Lung (tissue), 12 donors: ENCODE data around the gene DMAC2L. TPM values are rescaled to one million over a fixed set of nuclear protein-coding genes. Genes with fewer than 3 reads are reported as not detected.

Experiments
- ATAC-seq: fragments of 200-7000 bp; cut with Tn5 transposase; one replicate; pipeline ENCODE4 v1.9.1; 2020; ENCODE audit warnings: moderate number of reproducible peaks; ENCODE audit not compliant: insufficient read depth, low FRiP score
- DNase-seq, 3 donors: peaks; one replicate each; pipeline ENCODE4 v3.0.0-alpha.2; 2013 to 2017
- H3K27ac ChIP-seq, 2 donors: one replicate each; pipeline ENCODE4 v1.5.1; 2013; ENCODE audit warnings: mild to moderate bottlenecking in 2 of 2, moderate library complexity in 2 of 2, control low read depth in 1 of 2, inconsistent platforms in 1 of 2, low read depth in 1 of 2, low read length in 1 of 2
- H3K27me3 ChIP-seq, 3 donors: one replicate each; pipeline ENCODE4 v1.5.1; 2013; ENCODE audit warnings: low read length in 2 of 3; ENCODE audit not compliant: control insufficient read depth in 3 of 3, insufficient read depth in 3 of 3
- H3K36me3 ChIP-seq, 4 donors: one replicate each; pipeline ENCODE4 v1.5.1; 2013; ENCODE audit warnings: low read length in 4 of 4, mild to moderate bottlenecking in 1 of 4, moderate library complexity in 1 of 4; ENCODE audit not compliant: control insufficient read depth in 4 of 4, insufficient read depth in 4 of 4
- H3K4me1 ChIP-seq, 5 donors: one replicate each; pipeline ENCODE4 v1.5.1; 2013; ENCODE audit warnings: low read length in 5 of 5, mild to moderate bottlenecking in 2 of 5, moderate library complexity in 1 of 5; ENCODE audit not compliant: control insufficient read depth in 5 of 5, insufficient read depth in 5 of 5
- H3K4me3 ChIP-seq: one replicate; pipeline ENCODE4 v1.5.1; 2013; ENCODE audit warnings: mild to moderate bottlenecking, control low read depth, moderate library complexity
- H3K9ac ChIP-seq, 2 donors: one replicate each; pipeline ENCODE4 v1.5.1; 2013; ENCODE audit warnings: low read length in 2 of 2, control low read depth in 1 of 2; ENCODE audit not compliant: insufficient read depth in 1 of 2
- H3K9me3 ChIP-seq, 4 donors: one replicate each; pipeline ENCODE4 v1.5.1; 2013; ENCODE audit warnings: low read length in 3 of 4, mild to moderate bottlenecking in 1 of 4, moderate library complexity in 1 of 4; ENCODE audit not compliant: control insufficient read depth in 4 of 4, insufficient read depth in 3 of 4
- WGBS, 2 donors: extraction: QIAGEN DNeasy Blood & Tissue Kit; methylation state at CpG; one replicate each; pipeline ENCODE4 v1.1.7; 2013; 5-methylcytosine and 5-hydroxymethylcytosine counted together
- polyA plus RNA-seq, 2 donors: library from polyadenylated mRNA; stranded (reverse); fragments of 200-250 nt; gene quantifications; one replicate each; pipeline ENCODE4 v1.2.1, GENCODE V29; 2013
- total RNA-seq, 2 donors: library from RNA; depleted of rRNA in 1 of 2; stranded (reverse); fragments of >200 nt in 1 of 2; gene quantifications; one replicate each; pipeline ENCODE4 v1.2.1, GENCODE V29; 2014 to 2021
- TF ChIP-seq, protein P1 (sequence below): IDR thresholded peaks from 2 replicates; pipeline ENCODE4 v1.5.1; 2012; ENCODE audit warnings: mild to moderate bottlenecking; ENCODE audit errors: control extremely low read depth, extremely low read depth
- donor health status: control.
- donor health status: control.
- donor health status: Bipolar disorder and iron deficiency.
- donor health status: healthy.
- donor health status: DM: yes; HTN: yes; CAD: no.

Gene DMAC2L
- total and polyA plus RNA-seq, 4 donors = 9.9 to 21.7 (median 17.9) TPM

DNA sequence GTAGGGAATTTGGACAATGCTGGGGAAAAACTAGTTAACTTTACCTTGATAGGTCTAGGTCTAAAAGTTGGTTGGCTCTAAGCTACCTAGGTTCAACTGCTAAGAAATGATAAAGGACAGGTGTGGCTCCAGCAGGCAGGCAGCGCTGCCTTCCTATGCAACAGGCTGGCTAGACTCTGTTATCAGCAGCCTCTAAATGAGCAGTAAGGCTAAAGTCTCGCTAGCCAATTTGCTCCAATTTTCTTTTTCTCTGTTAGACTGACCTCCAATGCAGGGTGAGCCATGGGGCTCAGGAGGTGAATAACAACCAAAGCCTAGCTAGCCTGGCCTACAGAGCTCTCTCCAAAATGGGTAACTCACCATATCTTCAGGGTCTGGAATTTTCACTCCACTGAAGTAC is 26.5 kb downstream of the DMAC2L start:
- ATAC-seq (no peak), DNase-seq (no peak)
- Histone ChIP-seq H3K9me3 (no peaks in the 10 kb centered on the region), H3K36me3 (peaks cover 0 to 6% (median 2%) of the 10 kb centered on the region in 4 donors), H3K27me3 (no peaks in the 10 kb centered on the region), H3K9ac (no peak overlapping the region), H3K4me3 (no peak overlapping the region), H3K27ac (no peak overlapping the region), H3K4me1 (peaks cover 10 to 37% (median 14%) of the 10 kb centered on the region in 5 donors)
- WGBS, 2 donors = 99 to 100% methylated on average over 2 of the region's 2 CpGs
- TF ChIP-seq, protein P1, sequence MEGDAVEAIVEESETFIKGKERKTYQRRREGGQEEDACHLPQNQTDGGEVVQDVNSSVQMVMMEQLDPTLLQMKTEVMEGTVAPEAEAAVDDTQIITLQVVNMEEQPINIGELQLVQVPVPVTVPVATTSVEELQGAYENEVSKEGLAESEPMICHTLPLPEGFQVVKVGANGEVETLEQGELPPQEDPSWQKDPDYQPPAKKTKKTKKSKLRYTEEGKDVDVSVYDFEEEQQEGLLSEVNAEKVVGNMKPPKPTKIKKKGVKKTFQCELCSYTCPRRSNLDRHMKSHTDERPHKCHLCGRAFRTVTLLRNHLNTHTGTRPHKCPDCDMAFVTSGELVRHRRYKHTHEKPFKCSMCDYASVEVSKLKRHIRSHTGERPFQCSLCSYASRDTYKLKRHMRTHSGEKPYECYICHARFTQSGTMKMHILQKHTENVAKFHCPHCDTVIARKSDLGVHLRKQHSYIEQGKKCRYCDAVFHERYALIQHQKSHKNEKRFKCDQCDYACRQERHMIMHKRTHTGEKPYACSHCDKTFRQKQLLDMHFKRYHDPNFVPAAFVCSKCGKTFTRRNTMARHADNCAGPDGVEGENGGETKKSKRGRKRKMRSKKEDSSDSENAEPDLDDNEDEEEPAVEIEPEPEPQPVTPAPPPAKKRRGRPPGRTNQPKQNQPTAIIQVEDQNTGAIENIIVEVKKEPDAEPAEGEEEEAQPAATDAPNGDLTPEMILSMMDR = no peak

DNA sequence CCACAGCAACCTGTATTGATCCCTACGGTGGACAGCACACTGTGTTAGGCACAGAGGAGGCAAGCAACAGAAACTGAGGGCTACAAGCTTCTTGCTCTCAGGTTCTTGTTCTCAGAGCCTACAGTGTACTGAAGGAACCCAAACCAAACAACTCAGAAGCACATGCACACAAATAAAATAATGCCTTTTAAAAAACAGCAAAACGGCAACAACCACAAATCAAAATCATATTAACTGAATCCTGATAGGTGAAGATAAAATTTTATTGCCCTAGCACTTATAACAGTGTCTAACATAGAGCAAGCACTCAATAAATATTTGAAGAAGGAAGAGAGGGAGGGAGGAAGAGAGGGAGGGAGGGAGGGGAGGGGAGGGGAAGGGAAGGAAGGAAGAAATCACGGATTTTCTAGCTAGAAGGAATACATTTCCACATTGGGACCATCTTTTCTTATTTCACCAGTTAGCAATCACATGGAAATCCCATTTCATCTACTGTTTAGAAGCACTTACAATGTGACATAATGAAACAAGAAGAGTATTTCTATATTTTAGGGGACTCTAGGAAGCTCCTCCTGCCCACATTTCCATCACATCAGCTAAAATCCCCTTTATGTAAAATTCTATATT is 27.2 kb downstream of the DMAC2L start:
- Histone ChIP-seq H3K4me1 (peaks cover 10 to 37% (median 12%) of the 10 kb centered on the region in 5 donors), H3K36me3 (peaks cover 0 to 3% (median 2%) of the 10 kb centered on the region in 4 donors), H3K4me3 (no peak overlapping the region), H3K27ac (peak overlapping the region in 1 of 2 donors; percentile 52), H3K9ac (no peak overlapping the region), H3K9me3 (no peaks in the 10 kb centered on the region), H3K27me3 (no peaks in the 10 kb centered on the region)
- ATAC-seq (no peak), DNase-seq (no peak)
- TF ChIP-seq, protein P1 = no peak
- WGBS, 2 donors = 43 to 64% methylated on average over 3 of the region's 3 CpGs

DNA sequence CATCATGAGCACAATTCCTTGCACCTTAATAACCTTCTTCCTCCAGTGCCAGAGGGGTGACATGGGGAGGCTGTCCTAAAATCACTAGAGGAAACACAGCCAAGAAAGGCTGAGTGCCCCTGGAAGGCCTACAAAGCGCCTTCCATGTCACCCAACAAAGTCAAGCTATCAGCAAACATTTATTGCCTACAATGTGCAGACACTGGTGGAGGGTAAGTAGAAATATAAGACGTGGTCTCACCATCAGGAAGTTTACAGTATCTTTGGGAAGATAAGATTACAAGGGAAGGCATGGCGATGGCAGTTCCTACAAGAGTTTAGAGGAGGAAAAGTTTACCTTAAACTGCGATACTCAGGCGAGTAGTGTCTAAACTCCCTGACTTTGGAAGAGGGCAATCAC is 27.9 kb downstream of the DMAC2L start:
- H3K36me3 ChIP-seq = peaks cover 0 to 3% (median 2%) of the 10 kb centered on the region in 4 donors
- TF ChIP-seq, protein P1 = no peak
- H3K4me1 ChIP-seq = peaks cover 6 to 39% (median 12%) of the 10 kb centered on the region in 5 donors
- no peak overlapping the region for H3K4me3 ChIP-seq
- peak overlapping the region in 1 of 2 donors; percentile 20 for H3K27ac ChIP-seq
- 74 to 77% methylated on average over 5 of the region's 5 CpGs for WGBS, 2 donors
- H3K9ac ChIP-seq = no peak overlapping the region
- H3K27me3 ChIP-seq = no peaks in the 10 kb centered on the region
- H3K9me3 ChIP-seq = no peaks in the 10 kb centered on the region
- ATAC-seq (no peak), DNase-seq (no peak)
